Right ventricle myocardium superior (tissue), 1 donor: ENCODE results near the gene EWSR1. TPM values are rescaled to one million over a fixed set of nuclear protein-coding genes. Genes with fewer than 3 reads are reported as not detected.

Experiments
- ATAC-seq: fragments of 200-7000 bp; cut with Tn5 transposase; one replicate; pipeline ENCODE4 v1.9.1; 2020; ENCODE audit warnings: mild to moderate bottlenecking; ENCODE audit not compliant: poor library complexity
- DNase-seq: peaks from one replicate; pipeline ENCODE4 v3.0.0-alpha.2; 2020
- intact Hi-C: fragments of 100-400 bp; cut with DNase I; formaldehyde crosslinking; loops from one replicate; pipeline ENCODE4 v1.11.2; 2022
- total RNA-seq: library from RNA; stranded (reverse); fragmentation: NEBNext Ultra II Directional; extraction: Animal tissue kit (Norgen Biotek cat#: 25700); gene quantifications from one replicate; pipeline ENCODE4 v1.2.1, GENCODE V29; 2021
- donor health status: DM: no; HTN: yes; CAD: no; lungs with severe emphysema.

The EWSR1 gene
- total RNA-seq, 1 donor from 2014 or later, result 108 TPM

DNA sequence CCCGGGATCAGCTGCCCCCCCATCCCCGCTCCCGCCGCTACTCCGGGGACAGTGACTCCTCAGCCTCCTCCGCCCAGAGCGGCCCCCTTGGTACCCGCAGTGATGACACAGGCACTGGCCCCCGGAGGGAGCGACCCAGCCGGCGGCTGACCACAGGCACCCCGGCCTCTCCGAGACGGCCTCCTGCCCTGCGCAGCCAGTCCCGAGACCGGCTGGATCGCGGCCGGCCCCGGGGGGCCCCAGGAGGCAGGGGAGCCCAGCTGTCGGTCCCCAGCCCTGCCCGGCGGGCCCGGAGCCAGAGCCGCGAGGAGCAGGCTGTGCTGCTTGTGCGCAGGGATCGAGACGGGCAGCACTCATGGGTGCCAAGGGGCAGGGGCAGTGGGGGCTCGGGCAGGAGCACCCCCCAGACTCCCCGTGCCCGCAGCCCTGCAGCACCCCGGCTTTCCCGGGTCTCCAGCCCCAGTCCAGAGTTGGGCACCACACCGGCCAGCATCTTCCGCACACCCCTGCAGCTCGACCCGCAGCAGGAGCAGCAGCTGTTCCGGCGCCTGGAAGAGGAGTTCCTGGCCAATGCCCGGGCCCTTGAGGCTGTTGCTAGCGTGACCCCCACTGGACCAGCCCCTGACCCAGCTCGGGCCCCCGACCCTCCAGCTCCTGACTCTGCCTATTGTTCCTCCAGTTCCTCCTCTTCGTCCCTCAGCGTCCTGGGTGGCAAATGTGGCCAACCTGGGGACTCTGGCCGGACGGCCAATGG lies 43.6 kb downstream of the EWSR1 start:
- no peak for ATAC-seq
- intact Hi-C loops, result no loop called here
- no peak for DNase-seq

DNA sequence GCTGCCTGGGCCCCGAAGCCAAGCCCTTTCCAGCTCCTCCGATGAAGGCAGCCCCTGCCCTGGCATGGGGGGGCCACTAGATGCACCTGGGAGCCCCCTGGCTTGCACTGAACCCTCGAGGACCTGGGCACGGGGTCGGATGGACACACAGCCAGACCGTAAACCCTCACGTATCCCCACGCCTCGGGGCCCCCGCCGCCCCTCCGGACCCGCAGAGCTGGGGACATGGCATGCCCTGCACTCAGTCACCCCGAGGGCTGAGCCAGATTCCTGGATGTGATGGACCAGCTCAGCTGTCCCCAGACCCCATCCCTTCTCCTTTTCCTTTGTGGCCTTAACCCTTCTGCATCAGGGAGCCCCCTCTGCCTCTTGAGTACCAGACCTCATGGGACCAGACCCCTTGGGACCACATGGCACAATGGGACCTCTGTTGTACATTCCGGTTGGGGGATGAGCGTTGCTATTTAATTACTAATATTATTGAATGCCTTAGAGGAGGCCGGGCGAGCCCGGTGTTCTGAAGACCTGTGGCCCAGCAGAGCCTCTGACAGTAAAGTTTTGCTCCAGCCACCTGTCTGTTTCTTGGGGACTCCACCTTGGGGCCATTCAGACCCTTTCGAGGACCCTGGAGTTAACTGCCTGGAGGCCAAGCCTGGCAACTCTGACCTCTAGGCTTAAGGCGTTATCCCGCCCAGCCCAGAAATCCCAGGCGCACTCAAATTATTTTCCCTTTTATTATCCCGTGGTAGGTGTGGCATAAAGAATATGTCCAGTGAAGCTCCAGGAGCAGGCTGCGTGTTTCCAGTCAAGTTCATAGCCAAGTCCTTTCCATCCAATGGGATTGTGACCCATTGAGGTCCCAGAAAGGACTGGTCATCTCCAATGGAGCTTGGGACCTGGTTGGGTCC lies 44.4 kb downstream of the EWSR1 start:
- no peak for DNase-seq
- no peak for ATAC-seq
- intact Hi-C loops, result no loop called here

DNA sequence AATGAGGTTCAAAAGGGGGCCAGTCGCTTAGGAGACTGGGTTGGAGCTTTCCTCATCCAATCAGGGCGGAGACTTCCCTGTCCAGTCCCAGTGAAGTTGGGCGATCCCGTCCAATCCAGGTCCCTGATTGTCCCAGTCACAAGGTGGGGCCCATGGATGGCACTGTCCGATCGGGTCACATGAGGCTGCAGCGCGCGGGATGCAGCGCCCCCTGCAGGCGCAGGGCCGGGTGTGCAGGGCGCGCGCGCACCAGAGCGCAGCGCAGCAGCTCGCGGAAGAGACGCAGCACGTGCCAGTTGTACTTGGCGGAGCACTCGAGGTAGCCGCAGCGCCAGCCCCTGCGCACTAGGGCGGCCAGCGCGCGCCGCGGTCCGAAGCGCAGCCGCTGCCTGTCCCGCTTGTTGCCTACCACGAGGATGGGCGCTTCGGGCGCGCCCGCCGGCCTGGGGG lies 45.1 kb downstream of the EWSR1 start:
- peak; percentile 3 for ATAC-seq
- intact Hi-C loops, result no loop called here
- no peak for DNase-seq

DNA sequence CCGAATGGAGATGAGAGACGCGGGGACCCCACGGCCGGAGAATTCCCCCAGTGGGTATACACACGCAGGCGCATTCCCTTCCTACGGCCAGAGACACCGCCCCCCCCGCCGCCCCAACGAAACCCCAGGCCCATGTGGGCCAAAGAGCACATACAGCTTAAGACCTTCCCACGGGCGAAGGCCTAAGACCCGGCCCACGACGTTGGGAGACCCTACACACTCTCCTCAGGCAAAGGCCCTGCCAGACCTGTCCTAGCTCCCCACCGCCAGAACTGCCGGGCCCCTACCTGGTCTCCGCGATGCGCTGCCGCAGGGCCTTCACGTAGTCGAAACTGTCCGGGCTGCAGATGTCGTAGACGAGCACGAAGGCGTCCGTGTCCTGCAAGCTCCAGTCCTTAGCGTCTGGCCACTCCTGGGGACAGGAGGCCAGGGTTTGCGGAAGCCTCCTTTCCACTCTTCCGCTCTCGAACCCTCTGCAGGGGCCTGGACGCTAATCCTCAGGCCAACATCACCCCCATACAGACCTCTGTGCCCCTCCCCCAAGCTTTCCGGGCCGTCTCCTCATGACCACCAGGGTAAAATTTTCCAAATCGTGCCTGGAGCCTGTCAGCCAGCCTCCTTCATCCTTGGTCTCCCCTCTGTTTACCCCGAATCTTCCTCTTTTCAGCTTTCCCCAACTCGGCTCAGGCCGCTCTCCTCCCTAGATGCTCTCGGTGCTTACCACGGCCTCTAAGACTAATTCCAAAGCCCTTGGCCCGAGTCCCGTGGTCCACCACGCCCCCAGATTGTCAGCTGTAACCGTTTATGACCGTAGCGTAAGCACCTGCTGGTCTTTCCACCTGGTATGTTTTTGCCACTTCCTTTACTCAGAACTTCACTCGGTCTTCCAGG lies 45.8 kb downstream of the EWSR1 start:
- intact Hi-C loops, result no loop called here
- ATAC-seq (no peak), DNase-seq (no peak)

DNA sequence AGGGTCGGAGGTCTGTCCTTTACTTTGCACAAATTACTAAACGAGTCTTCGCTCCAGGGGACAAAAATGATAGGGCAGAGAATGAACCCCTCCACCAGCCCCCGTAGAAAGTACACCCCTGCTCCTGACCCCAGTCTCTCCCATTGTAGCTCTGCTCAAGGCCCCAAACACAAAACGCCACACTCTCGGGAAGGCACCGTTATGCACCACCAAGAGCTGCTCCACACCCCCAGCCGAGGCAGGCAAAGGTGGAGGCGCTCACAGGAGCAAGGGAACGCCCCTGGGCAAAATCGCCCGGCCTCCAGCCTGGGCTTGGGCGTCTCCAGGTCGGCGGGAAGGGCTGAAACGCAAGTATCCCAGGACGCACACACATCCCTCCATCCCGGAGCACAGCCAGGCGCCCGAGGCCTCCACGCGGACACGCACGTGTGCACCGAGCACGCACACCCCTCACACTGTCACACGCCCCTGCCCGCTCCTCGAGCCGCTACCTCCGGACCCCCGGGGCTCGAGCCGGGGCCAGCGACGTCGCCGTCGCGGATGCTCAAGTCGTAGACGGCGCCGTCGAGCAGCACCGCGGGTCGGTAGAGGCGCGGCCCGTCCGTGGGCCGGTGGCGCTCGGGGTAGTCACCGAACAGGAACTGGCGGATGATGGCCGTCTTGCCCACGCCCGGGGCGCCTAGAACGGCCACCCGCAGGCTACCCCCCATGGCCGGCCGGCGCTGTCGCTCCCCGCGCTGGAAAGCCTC lies 46.6 kb downstream of the EWSR1 start:
- intact Hi-C loops, result no loop called here
- ATAC-seq, result no peak
- no peak for DNase-seq

DNA sequence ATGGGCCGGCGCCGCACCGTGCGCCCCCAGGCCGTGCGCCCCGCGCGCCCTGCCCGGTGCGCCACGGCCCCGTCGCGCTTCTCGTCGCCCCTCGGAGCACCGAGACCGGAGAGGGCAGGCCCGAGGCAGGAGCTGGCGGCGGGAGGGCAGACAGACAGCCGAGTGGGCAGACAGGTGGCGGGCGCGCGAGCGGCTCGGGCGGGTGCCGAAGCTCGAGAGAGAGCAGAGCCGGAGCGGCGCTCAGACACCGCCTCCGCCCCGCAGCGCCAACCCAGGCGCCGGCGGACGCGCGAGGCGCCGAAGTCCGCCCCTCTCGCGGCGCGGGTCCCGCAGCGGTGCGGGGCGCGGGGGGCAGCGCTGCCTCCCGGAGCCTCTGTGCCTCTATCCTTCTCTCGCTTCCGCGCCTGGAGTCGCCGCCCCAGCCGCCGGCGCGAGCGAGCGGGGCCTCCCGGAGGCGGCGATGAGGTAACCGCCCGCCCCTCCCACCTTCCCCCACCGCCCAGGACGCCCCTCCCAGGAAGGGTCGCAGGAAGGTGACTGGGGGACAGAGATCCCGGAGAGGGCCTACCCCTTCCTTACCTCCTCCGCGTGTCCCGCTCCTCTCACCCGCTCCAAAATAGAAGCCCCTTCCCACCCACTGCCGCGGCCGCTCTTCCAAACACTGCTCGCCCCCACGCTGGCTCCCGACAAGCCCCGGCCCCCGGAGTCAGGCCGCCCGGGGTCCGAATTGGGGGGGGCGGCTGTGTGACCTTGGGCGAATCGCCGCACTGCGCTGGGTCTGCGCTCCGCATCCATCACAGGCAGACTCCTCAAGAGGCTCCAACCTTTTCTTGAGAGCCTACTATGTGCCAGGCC lies 47.4 kb downstream of the EWSR1 start, which contains the start of gene RASL10A:
Gene RASL10A (minus strand): TSS at position 412 of the 855 bp plus-strand sequence. CDS start 451 bp downstream, outside the sequence.
- intact Hi-C loops, result no loop called here
- ATAC-seq (no peak), DNase-seq (peak; percentile 23)

DNA sequence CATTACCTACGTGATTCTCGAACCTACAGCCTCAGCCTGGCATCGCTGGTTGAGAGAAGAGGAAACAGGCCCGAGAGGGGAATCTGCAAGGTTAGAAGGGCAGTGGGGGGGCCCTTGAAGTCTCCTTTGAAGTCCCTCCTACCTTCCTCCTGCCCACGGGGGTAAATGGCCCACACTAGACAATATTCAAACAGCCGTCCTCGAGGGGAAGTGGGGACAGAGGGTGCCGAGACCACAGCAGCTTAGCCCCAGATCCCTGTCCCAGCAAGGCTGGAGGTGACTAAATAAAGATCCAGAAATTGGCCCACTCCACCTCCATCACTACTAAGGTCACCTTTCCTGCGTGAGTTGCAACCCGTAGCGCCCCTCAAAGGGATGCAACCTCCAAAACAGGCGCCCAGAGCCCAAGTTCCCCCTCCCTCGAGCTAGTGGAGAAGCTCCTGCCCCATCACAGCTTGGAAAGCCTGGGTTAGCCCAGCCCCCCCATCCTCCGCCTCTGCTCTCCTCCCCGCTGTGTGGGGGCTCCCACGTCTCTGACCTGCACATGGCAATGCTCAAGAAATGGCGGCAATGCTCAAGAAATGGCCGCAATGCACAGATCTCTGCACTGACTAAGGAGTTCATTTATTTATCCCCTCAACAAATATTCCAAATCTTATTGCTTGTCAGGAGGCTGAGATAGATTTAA lies 48.2 kb downstream of the EWSR1 start:
- intact Hi-C loops, result no loop called here
- DNase-seq (peak; percentile 10), ATAC-seq (no peak)

DNA sequence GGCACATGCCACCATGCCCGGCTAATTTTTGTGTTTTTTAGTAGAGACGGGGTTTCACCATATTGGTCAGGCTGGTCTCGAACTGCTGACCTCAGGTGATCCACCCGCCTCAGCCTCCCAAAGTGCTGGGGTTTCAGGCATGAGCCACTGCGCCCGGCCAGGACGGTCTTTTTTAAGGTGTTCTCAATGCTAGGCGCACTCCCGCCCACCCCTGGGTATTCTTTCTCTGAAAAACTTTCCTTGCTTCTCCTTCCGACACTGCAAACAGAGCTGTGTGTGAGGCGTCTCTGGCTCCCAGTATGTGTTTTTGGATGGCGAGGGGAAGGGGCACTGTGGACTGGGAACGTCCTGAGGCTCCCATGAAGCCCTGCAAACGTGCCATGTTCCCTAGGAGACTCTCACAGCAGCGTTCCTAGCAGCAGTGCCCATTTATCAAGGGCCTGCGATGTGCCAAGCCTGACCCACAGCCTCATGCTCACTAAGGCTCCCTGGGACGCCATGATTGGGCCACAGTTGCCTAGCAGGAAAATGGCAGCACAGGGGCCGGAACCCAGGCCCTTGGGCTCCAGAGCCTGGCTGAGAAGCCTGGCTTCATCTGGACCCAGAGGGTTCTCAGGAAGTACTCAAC lies 49.9 kb downstream of the EWSR1 start:
- ATAC-seq (no peak), DNase-seq (no peak)
- intact Hi-C loops, result no loop called here

DNA sequence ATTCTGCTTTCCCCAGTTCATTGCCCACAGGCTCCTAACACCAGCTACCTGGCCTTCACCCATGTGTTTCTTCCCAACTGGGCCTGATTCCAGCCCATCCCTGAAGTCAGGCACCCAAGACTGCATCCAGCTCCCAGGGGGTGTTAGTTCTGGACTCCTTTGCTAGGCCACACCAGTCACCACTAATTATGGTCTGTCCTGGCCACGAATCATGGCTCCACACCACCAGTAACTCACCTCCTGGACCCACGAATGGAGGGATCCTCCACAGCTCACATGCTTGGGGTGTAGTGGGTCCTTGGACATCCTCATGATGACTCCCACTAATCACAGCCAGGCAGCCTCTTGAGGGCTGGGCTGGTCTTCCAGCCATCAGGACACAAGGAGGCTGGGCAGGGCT lies 51.0 kb downstream of the EWSR1 start:
- ATAC-seq (no peak), DNase-seq (no peak)
- intact Hi-C loops, result no loop called here

DNA sequence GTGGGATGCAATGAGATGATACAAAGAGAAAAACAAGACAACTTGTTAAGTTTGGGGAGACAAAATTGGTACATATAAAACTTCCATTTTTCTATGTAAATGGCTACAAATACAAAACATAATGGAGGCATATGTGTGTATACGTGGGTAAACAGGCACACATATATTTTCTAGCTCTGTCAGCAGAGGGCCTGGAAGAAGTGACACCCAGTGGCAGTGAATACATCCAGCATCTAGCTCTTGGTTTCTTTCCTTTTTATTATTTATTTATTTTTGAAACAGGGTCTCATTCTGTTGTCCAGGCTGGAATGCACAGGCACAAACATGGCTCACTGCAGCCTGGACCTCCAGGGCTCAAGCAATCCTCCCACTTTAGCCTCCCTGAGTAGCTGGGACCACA lies 52.5 kb downstream of the EWSR1 start:
- DNase-seq, result no peak
- no peak for ATAC-seq
- intact Hi-C loops, result no loop called here

DNA sequence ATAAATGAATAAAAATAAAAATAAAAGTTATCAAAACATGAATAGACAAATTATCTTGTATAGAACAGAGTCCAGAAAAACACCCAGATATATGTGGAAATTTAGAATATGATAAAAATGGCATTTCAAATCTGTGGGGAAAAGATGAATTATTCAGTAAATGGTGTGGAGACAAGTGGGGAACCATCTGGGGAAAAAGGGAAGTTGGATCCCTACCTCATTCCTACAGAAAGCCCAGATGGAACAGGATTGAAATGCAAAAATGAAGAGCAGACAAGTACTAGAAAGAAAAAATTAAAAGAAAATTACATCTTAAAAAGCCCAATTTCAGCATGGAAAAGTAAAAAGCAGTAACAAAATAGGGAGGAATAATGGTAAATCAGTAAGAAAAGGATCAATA lies 55.6 kb downstream of the EWSR1 start:
- ATAC-seq, result no peak
- no peak for DNase-seq
- intact Hi-C loops, result no loop called here

DNA sequence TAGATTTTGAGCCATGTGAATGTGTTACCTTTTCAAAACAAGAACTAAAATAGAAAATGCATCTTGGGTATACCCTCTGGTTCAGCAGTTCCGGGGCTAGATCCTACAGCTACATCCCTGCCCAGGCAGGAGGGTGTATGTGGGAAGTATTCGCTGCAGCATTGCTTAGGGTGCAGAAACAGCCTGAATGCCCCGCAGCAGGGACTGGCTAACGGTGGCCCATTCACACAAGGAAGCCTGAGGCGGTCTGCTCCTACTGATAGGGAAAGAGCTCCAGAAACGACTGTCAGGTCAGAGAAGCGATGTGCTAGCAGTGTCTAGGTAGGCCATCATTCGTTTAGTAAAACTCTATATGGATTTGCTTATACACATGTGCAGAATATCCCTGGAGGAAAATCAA lies 57.3 kb downstream of the EWSR1 start:
- ATAC-seq (no peak), DNase-seq (peak; percentile 6)
- intact Hi-C loops, result no loop called here

DNA sequence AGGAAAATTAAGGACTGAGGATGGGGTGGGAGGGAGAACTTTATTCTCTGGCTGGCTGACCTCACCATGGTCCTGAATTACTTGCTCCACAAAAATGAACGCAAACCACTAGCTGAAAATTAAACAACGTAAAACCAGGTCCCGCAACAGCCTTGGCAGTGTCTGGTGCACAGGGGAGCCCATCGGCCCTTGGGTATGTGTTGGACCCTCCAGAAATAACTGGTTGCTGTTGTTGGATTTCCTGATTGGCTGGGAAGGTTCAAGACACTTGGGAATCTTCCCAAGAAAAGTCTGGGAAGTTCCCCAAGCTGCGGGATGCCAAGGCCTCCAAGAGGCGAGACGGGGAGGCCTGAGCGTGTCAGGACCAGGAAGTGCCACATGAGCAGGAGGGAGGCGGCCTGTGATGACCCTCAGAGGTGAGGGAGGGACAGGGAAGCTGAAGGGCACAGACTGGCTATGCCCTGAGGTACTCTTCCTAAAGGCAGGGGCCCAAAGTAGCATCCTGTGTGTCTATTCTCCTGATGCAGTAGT lies 57.8 kb downstream of the EWSR1 start:
- ATAC-seq (no peak), DNase-seq (peak; percentile 32)
- intact Hi-C loops, result no loop called here

DNA sequence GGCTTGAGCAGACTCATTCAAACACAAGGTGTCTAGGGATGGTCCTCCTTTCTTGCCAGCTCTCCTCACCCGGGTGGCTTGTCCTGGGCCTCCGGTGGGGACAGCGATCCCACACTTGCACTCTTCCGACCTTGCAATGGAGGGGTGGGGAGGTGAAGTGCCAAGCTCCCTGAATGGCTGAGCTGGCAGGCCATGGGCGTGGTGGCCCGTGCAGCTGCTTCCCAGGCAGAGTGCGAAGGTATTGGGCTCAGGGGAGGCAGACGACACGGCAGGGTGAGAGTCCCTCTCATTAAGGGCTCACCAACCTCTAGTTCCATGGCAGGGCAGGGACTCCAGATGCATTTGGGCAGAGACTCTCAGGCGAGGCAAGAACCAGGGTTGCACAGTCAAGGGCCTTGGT lies 58.4 kb downstream of the EWSR1 start:
- ATAC-seq, result no peak
- intact Hi-C loops, result no loop called here
- DNase-seq, result peak; percentile 16

DNA sequence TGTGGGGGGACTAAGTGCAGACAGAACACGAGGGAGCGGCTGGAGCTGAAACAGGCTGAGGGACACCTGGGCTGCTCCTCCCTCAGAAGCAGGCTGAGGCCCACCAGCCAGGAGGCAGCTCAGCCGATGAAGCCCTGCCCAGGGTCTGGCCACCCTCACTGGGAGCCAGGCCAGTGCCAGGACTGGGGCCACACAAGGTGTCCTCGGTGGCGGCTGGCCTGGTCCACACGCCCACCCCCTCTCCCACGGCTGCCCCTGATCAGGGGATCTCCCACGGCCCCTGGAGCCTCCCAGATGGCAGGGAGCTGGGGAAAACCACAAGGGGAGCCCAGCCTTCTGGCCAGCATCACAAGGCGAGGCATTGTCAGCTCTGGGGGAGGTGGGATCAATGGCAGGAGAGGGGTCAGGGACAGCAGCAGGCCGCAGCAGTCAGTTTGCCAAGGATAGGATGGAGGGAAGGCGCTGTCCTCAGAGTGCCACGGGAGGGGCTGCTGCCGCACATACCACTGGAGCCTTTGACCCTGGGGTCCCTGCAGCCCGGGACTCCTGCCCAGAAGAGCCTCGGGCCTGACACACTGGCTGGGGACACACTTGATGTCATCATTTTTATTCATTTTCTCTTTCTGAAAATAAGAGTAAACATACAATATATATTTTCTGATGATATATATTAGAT lies 59.2 kb downstream of the EWSR1 start:
- intact Hi-C loops, result no loop called here
- DNase-seq, result peak; percentile 29
- no peak for ATAC-seq

DNA sequence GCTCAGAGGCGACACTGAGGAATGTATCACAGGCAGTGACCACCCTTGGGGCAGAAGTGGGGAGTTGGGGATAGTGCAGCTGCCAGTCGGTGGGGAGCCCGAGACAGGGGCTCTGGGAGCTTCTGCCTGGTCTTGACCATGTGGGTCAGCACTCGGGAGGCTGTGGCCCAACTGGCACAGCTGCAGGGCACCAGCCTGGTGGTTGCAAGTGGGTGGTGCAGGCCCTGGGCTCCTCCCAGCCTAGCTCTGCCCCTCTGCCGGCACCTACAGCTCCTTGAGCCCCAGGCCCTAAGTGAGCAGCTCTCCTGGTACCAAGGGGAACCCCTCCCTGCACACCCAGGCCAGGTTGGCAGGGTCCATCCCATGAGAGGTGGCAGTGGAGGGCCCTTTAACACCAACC lies 60.0 kb downstream of the EWSR1 start:
- DNase-seq (peak; percentile 36), ATAC-seq (no peak)
- intact Hi-C loops, result no loop called here
